ENCODE data around the gene HSF2.

DNA sequence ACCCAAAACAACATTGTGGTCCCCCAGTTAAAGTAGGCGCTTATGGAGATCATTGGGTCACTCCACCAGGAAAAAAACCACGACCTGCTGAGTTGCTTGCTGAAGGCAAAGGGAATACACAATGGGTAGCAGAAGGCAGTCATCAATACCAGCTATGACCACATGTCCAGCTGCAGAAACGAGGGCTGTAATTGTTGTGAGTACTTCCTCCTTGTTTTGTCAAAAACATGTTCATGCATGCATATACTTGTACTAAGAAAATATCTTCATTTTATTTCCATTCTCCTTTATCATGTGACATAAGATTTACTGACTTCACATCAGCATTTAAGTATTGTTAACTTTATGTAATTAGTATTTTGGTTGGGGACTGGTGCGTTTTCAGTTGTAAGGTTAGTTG lies 55.2 kb downstream of the HSF2 start:
- TF ChIP-seq, protein P1, sequence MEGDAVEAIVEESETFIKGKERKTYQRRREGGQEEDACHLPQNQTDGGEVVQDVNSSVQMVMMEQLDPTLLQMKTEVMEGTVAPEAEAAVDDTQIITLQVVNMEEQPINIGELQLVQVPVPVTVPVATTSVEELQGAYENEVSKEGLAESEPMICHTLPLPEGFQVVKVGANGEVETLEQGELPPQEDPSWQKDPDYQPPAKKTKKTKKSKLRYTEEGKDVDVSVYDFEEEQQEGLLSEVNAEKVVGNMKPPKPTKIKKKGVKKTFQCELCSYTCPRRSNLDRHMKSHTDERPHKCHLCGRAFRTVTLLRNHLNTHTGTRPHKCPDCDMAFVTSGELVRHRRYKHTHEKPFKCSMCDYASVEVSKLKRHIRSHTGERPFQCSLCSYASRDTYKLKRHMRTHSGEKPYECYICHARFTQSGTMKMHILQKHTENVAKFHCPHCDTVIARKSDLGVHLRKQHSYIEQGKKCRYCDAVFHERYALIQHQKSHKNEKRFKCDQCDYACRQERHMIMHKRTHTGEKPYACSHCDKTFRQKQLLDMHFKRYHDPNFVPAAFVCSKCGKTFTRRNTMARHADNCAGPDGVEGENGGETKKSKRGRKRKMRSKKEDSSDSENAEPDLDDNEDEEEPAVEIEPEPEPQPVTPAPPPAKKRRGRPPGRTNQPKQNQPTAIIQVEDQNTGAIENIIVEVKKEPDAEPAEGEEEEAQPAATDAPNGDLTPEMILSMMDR (IDR thresholded peaks at IDR 0.05) = no peak
- no peak for TF ChIP-seq ZFX (IDR thresholded peaks at IDR 0.05; ENCODE audit: borderline replicate concordance)
